HG02884 (cell line): Measurements from ENCODE around the gene COL24A1.
"Not testable (repeated sequence)": the region's sequence is repeated elsewhere in the genome, so short reads cannot be mapped to it uniquely, and the experiment has no call there.

ENCODE experiments used
- ATAC-seq: cut with Tn5 transposase; IDR thresholded peaks from one replicate; pipeline ENCODE4 v1.9.1; 2021; ENCODE audit warnings: mild to moderate bottlenecking, moderate library complexity; ENCODE audit not compliant: unreplicated experiment

The COL24A1 gene

DNA sequence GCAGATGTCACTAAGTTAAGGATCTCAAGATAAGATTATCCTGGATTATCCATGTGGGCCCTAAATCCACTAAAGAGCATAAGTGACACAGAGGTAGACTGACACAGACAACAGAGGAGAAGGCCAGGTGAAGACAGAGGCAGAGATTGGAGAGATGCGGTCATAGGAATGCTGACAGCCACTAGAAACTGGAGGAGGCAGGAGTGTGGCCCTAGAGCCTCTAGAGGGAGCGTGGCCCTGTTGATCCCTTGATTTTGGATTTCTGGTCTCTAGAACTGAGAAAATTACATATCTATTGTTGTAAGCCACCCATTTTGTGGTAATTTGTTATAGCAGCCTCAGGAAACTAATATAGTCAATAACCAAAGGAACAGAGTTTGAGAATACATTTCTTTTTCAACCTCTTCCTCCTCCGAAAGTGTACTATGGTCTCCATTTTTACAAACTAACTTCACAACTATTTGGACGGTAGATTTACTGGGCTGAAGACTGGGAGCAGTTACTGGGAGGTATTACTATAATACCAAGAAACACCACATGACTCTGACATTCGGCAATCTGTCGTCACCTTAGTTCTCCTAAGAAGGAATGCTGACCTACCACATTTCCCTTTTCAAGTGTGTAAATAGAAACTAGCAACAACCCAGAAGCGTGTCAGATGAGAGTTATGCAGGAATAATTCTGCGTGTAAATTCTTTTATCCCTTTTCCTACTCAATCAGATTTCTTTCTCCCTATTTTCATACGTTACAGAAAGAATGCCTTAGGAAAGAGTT, 332.3 kb downstream of the COL24A1 start:
- no peak for ATAC-seq

DNA sequence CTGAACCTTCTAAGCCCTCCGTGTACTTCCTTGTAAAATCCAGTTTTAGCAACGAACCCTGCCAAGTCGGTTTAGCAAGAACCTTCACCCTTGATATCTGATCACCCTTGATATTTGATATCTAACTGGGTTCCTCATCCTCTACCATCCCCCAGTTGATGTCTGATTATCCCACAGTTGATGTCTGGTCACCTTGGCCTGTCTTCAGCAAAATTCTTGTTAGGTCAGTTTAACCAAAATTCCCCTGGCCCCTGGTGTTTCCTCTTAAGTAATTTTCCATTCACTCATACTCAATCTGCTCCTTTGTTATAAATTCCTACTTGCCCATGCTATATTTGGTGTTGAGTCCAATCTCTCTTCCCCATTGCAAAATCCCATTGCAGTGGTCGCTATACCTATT, 333.9 kb downstream of the COL24A1 start:
- ATAC-seq = no peak

GRCh38 chr1:85818371-85818770, 338.2 kb downstream of the COL24A1 start:
- ATAC-seq = no peak

DNA sequence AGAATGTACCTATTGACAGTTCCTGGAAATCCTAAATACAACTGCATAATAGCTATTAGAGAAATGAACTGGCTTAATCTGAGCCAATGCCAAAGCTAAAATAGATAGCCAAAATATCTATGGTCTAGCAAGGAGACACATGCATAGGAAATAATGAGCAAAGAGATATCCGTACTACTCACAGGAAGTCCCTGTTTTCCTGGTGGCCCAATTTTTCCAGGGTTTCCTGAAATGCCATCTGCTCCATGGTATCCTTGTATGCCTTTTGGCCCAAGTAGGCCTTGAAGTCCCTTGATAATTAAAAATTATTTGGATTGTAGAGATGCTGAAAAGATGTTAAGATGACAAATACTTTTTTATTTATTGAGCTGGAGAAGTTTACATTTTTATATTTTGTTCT, 340.0 kb downstream of the COL24A1 start:
- ATAC-seq = no peak

DNA sequence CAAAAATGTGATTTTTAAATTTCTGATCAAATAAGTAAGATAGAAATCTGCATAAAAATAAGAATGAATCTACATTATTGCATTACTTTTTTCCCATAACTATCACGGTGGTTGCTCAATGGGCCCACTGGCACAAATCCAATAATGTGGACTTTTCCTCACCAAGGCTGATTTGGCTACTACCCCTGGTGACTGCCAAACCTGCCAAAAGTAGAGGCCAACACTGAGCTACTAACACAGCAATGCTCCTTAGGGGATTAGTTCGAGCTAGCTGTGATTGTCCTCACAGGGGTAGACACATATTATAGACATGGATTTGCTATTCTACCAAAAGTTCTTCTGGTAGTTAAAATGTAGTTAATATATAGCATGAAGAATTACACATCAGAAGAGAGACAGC, 340.7 kb downstream of the COL24A1 start:
- no peak for ATAC-seq

DNA sequence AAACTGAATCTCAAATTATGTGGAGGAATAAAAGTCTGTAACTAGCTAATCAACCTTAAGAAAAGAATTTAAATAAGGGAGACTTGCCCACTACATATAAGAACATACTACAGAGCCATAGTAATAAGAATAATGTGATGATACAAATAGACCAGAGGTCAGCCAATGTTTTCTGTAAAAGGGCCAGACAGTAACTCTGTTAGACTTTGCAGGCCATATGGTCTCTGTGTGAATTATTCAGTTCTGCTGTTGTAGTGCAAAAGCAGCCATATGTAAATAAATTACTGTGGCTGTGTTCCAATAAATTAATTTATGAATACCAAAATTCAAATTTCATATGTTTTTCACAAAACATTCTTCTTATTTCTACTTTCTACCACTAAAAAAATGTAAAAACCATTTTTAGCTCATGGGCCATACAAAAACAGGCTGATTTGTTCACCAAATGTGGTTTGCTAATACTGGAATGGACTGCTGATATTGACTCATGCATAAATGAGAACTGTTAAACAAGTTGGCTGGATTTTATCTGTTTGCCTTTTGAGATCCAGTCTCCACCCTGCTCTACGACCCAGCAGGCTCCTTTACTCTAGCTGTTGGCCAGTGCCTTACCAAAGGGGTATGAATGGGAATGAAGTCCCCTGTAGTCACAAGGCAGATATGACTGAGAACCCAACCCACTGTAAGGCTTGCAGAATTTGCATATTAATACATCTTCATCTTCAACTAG, 350.2 kb downstream of the COL24A1 start:
- ATAC-seq = no peak

- no peak for ATAC-seq
Observed at GRCh38 chr1:85801520-85801919, 355.1 kb downstream of the COL24A1 start.

GRCh38 chr1:85799737-85800136, 356.8 kb downstream of the COL24A1 start:
- no peak for ATAC-seq

DNA sequence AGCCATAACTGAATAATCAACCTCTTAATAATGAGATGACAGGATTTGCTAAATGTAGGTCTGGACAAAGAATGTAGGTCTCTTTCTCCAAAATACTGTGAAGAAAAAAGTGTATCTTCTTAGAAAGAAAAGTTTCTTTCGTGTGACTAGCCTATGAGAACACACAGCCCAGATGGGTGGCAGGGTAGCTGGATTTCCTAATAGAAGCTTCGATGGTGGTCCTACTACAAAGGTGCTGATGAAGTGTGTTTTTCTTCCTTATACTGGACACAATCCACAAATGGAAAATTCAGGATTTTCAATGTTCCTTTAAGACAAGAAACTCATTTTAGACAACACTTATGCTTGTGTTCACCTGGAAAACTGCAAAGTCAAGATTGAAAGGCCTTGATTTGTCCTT, 358.2 kb downstream of the COL24A1 start:
- ATAC-seq = no peak

GRCh38 chr1:85777021-85777420, 379.6 kb downstream of the COL24A1 start:
- ATAC-seq = not testable (repeated sequence)

GRCh38 chr1:85762804-85763203, 393.8 kb downstream of the COL24A1 start:
- no peak for ATAC-seq

GRCh38 chr1:85756864-85757263, 399.7 kb downstream of the COL24A1 start:
- no peak for ATAC-seq

GRCh38 chr1:85748120-85748519, 408.5 kb downstream of the COL24A1 start:
- no peak for ATAC-seq

DNA sequence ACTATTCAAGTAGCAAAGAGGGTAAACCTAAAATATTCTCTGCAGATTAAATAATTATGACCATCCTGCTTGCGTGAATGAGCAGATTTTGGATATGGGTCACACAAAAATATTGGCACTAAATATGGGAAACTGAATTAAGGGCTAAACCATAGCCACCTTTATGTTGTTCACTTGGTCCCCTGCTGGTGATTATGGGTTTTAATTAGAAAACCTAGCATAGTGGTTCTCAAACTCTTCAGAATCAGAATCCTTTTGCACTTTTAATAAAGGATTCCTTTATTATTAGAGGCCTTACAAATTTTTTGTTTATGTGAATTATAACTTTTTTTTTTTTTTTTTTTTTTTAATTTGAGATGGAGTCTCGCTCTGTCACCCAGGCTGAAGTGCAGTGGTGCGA, 409.8 kb downstream of the COL24A1 start:
- ATAC-seq = no peak

GRCh38 chr1:85743814-85744213, 412.8 kb downstream of the COL24A1 start:
- ATAC-seq = no peak

GRCh38 chr1:85734931-85735330, 421.6 kb downstream of the COL24A1 start:
- ATAC-seq = no peak

DNA sequence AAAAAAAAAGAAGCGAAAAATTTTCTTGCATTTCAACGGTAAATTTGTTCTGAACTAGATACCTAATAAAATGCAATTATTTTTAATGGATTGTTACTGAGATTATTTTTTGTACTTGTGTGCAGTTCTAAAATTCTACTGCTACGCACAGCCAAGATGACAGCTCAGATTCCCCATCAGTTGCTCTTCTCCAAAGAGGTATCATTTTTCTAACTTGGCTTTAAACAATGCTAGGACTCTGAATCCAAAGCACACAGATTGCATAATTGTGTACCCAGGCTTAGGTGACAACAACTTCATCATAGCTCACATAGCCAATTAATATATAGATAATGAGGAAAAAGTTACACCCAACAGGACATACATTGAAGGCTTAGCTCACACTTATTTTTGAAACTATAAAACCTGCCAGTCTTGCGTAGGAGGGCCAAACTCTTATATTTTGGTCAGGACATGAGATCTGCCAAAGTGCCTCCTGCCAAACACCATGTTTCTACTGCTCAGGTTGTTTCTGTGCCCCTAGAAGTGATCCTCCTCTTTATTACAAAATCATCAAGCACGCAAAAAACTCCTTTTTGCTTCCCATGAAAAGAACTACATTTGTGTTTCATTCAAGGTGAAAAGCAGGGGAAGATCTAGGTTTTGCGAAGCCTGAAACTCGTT, 437.8 kb downstream of the COL24A1 start:
- ATAC-seq = no peak

- not testable (repeated sequence) for ATAC-seq
Observed at GRCh38 chr1:85714418-85715114, 442.0 kb downstream of the COL24A1 start.

DNA sequence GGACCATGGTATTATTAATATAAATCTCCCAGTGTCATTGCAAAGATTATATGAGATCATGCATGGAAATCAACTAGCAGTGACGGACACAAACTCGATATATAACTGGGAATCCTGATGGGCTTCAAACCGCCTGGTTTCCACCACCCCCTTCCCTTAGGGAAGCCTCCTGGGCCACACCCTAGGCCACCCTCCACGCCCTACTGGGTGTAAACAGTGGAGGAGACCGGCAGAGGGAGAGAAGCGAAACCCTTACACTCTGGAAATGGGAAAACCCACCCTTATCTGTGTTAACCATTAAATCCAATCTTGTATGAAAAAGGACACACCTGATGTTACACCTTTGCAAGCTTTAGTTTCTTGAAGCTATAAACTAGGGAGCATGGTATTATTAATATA, 447.7 kb downstream of the COL24A1 start:
- no peak for ATAC-seq

- ATAC-seq = peak; percentile 86
Observed at GRCh38 chr1:85707990-85708828, 448.4 kb downstream of the COL24A1 start, which contains the start of gene ZNHIT6. ZNHIT6 (minus strand) TSS chr1:85708433; CDS start chr1:85708284, 149 bp downstream.
